KG1 (cell line): Measurements from ENCODE around the gene CFAP161.
"Not testable (repeated sequence)": the region's sequence is repeated elsewhere in the genome, so short reads cannot be mapped to it uniquely, and the experiment has no call there.

Experiments
- DNase-seq: peaks from one replicate; lab custom pipeline; 2025; lab: John Stamatoyannopoulos, UW

CFAP161 gene

DNA sequence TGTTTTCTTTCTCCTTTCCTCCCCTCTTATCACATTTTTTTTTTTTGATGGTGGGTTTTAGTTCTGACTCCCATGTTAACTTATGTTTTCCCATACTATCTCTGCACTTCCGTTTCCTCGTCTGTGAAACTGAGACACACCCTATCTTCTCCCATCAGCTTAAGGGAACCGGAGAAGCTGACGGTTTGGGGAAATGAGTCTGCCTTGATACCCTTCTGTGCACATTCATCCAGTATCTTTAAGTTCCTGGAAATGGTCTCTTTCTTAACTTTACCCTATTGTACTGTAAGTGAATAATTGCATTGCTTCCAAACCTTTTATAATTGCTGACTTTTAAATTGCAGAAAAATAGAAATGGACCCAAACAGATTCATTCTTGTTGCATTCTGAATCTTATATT is 26.2 kb upstream of the CFAP161 start:
- no peak for DNase-seq

DNA sequence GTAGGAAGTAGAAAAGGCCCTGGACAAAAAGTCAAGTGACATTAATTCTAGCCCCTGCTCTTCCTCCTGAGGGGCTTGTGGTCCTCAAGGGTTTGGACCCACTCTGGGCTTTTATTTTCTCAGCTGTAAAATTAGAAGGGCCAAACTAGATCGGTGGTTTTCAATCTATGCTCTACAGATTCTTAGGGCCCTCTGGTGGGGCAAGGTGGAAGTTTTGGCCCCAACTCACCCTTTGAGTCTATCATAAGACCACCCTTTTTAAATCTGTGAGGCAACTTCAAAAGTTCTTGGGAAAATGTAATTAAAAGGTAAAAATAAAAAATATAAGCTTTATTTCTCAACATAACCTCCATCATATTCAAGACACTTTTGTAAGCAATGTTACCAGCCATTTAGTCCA is 25.6 kb upstream of the CFAP161 start:
- DNase-seq, result no peak

DNA sequence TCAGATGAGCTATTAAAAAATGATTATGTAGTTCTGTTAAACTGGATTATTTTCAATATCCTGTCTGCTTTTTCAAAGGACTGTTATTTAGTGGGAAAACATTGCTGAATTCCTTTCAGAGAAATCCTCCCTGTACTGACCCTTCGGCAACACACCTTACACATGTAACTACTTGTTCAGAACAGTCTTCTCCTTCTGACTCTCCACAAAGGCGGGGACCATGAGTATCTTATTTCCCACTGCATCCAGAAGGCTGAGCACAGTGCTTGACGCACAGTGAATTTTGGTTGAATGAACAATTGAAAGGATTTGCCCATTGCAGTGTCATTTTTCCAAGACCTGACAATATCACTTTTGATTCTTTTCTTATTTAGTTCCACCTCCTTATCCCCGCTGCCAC is 23.1 kb upstream of the CFAP161 start:
- no peak for DNase-seq

DNA sequence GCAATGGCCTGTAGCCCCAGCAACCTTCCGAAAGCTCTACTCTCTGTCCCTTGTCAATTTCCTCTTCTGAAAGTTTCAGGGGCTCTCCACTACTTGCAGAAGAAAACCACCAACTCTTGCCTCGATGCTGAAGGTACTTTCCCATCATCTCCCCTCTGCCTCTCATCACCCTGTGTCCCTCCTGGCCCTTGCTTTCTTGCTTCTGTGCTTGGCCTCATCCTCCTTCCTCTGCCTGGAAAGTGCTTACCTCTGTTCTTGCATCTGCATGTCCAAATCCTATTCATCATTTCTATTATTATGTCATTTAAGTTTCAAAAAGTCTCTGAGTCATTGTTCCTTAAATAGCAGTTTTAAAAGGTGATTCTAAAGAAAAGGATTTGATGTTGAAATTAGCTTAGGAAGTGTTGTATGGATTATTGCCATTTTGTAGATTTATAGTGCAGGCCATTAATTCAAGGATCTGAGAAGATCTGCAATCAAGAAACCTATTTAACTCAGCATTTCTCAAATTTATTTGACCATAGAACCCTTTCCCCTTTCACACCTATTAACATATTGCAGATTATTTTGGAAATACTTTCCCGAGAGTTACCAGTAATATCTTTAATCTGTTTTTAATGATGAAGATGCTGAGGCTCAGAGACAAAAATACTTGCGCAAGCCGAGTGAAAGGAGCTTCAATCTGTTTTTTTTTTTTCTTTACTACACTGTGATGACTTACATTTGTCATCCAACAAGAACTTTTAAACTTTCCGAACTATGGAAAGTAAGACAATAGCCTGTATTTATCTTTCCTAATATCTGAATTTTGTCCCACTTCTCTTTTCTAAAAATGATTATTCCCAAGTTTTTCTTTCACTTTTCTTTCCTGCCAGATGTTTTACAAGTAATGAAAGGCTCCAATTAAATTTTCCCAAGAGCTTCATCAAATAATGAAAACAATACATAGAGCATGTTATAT is 22.3 kb upstream of the CFAP161 start:
- no peak for DNase-seq

DNA sequence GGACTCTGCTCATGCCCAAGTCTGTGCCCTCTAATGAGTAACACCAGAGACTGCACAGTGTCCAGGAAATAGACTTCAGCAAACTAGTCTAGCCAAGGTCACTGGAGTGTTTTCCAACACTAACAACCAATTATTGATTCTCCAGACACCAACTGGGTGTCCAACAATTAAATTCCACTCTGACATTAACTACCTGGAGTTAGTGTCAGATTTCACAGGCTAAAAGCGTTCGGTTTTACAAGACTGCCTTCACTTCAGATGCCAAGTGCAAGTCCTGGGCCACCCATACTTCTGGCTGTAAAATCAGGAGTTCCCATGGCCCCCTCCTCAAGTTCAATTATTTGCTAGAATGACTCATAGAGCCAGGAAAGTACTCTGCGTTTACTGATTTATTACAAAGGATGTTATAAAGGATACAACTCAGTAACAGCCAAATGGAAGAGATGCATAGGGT is 20.8 kb upstream of the CFAP161 start:
- DNase-seq, result no peak

DNA sequence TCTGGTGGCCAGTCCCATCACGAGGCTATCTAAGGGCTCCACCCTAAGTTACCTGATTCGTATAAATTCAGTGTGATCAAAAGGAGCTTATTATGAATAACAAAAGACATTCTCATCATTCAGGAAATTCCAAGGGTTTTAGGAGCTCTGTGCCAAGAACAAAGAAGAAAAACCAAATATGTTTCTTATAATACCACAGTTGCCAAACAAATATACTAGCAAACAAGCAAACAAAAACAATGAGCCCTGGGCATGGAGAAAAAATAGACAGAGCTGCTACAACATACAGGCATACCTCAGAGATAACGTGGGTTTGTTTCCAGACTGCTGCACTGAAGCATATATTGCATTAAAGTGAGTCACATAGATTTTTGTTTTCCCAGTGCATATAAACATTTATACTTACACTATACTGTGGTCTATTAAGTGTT is 20.2 kb upstream of the CFAP161 start:
- no peak for DNase-seq

DNA sequence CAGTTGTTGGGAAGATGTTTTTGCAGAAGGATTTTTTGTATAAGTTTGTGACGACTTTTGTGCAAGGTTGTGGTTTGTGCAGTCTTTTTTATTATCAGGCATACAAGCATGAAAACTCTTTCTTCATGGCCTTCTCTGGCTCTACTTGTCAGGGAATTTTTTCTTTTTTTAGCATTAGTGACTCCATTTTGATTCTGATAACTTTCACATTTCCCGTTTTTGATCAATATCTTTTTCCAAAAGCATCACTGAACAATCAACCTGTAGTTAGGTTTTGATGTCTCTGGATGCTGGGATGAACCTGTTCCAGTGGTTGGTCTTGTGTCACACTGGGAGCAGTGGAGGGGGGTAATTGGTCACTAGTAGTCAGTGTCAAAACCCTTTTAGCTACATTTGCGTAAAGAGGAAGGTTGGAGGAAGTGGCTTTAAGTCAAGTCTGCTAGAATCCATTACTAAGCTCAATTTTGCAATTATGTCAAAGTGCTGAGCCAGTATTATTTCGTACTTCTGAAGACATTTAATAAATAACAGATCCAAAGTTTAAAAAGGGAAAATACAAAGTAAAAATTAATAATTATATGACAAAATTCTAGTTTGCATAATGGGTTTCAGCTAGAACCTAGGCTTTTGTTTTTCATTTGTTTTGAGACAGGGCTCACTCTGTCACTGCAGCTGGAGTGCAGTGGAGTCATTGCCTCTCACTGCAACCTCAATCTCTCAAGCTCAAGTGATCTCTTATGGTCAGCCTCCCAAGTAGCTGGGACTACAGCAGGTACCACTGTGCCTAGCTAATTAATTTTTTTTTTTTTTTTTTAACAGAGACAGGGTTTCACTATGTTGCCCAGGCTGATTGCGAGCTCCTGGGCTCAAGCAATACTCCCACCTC is 18.8 kb upstream of the CFAP161 start:
- no peak for DNase-seq

DNA sequence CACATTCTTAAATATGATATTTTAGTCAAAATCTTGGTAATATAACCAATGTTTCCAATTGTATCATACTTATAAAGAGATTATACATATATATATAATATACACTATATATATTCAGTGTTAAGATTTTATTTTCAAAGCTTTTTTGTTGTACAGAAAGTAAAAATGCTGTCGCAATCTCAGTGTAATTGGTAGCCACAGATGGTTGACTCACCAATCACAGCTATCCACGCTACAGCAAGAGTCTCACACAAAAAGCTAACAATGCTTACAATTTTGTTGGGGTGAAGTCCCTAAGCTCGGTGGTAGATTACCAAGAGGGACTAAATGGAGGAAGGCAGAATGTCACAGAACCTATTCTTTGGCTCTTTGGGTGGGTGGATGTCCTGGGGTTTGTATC is 16.9 kb upstream of the CFAP161 start:
- DNase-seq, result no peak

DNA sequence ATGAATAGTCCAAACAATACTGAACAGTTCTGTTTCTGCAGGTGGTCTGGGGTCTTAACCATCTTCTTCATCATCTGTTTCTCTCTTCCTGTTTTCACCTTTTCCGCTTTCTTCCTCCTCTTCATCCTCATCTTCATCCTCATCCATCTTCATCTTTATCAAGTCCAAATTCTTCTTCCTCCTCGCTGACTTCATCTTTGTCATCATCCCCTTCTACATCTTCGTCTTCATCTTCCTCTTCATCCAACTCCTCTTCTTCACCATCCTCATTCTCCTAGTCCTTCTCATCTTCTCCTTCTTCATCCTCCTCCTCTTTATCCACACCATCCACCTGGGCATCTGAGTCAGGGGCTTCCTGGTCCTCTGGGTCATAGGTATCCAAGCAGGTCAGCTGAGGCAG is 16.5 kb upstream of the CFAP161 start:
- no peak for DNase-seq

DNA sequence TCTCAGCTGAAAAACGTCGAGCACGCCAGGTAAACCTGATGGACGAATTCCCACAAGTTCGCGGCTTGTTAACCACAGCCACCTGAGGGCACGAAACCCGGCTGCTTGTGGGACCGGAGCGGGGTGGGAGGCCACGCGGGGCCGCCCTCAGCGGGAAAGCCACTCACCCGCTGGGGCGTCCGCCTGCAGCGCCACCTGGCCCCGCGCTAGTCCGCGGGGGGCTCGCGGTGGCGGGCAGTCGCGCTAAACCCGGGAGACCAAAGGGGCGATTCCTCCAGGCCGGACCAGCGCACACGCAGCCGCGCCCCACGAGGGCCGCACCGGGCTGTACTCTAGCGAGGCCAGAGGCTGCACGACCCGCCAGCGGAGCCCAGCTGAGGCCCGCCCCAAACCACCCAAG is 15.7 kb upstream of the CFAP161 start:
- no peak for DNase-seq

DNA sequence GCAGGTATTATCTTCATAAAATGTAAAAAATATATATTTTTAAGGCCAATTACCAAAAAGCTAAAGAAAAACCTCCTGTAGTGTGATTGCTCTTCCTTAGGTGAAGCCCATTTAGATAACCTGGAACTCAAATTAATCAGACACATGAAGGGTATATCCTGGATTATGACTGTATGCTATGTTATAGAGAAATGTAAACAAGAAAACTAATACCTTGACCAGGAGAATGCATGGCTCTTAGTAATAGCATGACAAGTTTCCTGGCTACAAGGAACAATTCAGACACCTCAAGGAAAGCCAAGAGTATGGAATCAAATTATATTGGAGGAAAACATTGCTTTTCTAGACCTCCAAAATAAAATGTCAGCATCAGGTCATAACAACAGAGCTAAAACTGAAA is 14.0 kb upstream of the CFAP161 start:
- no peak for DNase-seq

DNA sequence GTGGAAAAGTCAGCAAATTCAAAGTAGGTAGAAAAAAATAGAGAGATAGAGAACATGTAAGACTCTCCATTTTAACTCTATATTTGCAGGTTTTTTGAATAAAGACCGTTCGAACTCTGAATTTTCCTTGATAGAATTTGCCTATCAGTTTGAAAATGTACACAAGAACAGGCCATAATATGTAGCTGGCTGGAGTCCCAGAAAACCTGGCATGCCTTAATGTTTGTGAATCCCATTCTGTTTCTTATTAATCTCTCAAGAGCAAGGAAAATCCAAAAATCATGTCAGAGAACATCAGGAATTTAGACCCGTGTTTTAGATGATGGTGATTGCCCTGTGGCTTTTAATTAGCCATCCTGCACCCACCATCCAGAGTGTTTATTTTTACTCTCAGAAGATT is 7.2 kb upstream of the CFAP161 start:
- no peak for DNase-seq

DNA sequence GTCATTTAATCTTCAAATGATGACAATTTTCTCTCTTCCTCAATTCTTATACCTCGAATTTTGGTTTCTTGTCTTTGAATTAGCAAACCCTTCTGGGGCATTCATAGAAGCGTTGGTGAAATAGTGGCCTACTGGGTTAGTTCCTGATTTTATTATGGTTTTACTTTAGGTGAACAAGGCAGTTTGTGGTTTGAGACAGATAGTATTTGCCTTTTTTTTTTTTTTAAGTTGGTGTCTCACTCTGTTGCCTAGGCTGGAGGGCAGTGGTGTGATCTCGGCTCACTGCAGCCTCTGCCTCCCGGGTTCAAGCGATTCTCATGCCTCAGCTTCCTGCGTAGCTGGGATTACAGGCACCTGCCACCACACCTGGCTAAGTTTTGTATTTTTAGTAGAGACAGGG is 7.4 kb downstream of the CFAP161 start:
- DNase-seq, result not testable (repeated sequence)

DNA sequence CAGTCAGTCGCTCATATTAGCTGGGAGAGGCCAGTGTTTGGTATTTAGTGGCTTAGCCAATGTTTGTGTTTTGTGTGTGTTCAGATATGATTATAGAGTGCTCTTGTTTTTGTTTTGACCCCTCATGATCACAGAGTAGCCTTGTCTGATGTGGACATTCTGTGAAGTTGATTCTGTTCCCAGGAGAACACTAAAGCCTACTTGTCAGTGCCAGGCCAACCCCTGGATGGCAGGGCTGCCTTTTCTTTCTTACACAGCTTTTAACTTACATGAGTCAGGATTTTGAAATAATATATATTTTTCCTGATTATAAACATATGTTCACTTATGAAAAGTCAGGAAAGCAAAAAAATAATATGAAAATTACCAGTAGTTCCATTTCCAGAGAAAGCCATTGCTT is 11.9 kb downstream of the CFAP161 start:
- DNase-seq, result no peak

DNA sequence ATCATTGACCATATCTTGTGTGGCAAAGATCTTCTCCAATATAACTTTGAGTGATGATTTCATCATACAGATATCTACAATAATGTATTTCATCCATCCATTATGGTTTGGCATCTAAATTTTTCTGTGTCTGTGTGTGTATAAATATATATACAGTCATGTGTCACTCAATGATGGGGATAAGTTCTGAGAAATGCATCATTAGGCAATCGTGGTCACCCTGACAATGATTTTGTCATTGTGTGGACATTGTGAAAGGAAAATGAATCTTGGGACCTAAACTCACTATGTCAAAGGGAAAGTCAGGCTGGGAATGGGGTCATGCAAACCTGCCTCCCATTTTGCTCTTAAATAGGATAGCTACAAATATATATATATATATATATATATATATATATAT is 12.4 kb downstream of the CFAP161 start:
- no peak for DNase-seq

DNA sequence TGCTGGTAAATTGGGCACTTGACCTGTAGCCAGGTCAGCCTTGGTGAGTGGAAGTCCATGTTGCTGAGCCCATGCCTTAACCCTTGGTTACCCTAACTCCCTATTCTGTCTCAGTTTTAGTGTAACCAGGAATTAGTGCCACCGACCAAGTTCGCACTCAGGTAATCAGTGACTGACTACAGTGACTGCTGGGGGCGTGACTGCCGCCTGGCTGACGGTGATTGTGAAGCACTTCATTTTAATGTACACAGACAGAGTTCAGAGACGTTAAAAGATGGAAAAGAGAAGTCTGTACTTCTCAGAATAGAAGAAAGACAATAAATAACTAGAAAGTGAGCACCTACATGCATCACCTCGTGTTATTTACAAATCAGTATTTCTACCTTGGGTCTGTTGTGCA is 17.3 kb downstream of the CFAP161 start:
- DNase-seq, result no peak

DNA sequence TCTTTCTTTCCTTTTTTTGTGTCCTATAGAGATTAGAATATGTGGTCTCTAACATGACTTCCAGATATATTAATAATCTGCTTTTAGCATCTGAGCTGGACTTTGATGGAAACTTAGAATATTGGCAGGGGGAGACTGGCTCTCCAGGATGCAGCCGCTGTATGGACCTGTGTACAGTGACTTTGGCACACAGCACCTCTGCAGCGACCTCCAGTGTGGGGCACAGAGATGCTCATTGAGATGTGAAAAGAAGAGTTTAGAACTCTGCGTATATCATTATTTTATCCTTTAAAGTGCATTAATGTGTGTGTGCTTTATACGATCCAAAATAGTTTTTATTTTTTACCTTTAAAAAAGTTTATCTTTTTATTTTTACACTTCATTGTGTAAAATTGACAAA is 18.3 kb downstream of the CFAP161 start:
- DNase-seq, result no peak

DNA sequence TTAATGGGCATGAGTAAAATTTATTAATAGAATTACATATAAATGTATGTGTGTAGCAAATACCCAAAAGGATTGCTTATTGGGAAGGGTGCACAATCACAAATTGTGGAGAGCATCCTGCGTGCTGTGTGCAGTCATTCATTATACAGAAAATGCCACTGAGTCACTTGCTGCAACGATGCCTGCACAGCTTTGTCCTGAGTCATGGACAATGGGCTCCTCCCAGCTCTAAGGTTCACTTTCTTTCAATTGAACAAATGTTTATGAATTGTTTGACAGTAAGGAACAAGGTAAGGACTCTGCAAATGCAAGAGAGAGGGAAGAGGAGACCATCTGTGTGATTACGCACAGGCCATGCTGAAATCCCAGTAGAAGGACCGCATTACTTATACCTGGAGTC is 18.7 kb downstream of the CFAP161 start:
- DNase-seq, result no peak

DNA sequence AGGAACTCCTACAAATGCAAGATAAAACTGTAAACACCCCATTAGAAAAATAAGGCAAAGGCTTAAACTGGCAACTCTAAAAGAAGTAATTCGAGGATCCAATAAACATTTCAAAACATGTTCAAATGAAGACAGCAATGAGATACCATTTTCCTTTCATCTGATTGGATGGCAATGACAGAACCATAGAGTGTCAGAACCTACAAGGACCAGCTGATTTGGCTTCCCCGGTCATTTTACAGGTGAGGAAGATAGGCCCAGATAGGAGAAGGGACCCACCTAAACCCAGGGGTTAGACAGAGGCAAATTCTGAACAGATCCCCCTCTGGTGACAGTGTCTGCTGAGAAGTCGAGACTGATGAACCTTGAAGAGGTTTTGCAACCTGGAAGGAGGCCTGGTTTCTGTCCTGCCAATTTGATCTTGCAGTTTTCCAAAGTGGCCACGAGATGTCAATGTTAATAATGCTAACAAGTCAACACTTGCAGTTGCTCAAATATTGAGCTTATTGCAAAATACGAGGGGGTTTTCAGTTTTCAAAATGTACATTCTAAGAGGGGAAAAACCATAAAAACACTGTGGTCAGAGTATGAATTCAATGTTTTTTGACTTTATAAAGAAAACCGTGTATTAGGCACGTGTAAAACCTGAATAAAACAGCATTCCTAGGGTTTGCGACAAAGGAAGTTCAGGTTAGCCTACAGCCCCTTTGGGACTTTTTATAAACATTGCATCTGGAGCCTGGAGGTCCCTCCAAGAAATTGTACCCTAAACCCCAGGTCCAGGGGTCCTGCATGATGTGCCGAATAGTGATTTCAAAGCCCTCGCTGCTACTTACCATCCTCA is 21.5 kb downstream of the CFAP161 start:
- DNase-seq, result no peak

DNA sequence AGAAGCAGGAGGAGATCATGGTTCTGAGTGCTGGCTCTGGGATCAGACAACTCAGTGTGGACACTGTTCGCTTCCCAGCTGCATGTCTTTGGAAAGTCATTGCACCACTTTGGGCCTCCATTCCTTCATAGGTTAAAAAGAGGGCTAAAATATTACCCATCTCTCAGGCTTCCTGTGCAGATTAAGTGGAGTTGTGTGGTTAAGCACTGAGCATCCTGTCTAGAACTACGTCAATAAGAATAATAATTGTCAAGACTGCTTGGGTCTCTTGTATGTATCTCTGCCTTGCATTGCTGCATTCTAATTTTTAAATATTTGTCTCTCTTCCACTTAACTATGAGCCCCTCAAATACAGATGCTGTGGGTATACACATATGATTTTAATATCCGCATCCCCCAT is 22.3 kb downstream of the CFAP161 start:
- DNase-seq, result no peak

DNA sequence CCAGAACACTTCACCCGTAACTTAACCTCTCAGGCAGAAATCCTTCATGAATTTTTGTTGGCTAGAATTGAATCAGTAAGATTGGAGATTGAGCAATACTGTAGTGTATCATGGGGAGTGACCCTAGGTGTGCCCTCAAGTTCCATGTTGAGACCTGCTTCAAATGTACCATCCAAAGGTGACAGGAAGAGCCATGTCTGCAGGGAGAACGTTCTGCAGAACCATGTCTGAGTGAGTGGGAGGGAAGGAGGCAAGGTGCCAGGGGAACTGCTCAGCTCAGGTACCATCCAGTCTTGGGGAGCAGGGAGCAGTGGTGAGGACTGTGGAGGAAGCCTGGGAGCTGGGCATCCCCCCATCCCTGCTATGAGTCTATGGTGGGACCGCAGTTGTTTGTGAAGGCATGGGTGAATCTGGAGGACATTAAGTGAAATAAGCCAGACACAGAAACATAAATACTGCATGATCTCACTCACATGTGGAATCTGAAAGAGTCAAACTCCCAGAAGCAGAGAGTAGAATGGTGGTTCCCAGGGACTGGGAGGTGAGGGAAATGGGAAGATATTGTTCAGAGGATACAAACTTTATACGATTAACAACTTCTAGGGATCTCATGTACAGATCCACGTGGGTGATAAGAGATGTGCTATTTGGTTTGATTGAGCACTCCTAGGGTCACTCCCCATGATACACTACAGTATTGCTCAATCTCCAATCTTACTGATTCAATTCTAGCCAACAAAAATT is 23.3 kb downstream of the CFAP161 start:
- DNase-seq, result no peak

DNA sequence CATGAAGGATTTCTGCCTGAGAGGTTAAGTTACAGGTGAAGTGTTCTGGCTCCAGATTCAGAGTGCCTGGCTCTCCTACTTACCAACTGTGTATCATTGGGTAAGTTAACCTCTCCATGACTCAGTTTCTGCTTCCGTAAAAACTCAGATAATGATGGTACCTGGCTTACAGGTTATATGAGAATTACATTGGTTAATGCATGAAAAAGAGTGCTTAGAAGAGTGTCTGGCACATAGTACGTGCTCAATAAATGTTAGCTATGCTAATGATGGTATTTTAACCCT is 23.8 kb downstream of the CFAP161 start:
- DNase-seq, result no peak
